Measurements from ENCODE around the gene LRRFIP2.

DNA sequence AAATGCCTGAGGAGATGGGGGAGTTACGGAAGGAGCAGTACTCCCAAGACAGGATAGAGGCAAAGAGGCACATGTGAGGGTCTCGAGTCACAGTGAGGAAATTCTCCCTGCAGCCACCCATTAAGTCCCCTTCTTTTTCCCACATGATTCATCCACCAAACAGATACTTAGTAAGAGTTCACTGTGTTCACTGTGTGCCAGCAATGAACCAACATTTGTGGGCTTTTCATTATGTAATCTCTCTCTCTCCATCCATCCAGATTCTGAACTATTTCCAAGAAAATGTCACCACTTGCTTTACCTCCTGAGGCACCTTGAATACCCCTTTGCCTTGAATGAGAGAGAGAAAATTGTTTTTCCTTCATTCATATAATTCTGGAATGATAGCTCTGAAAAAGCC, 24.6 kb upstream of the LRRFIP2 start:
- TF ChIP-seq CTCF (IDR thresholded peaks at IDR 0.05) (no peak), POLR2A (IDR thresholded peaks at IDR 0.05) (no peak)
